HCT116 (cell line): ENCODE results near the gene SLC37A3. TPM values are rescaled to one million over a fixed set of nuclear protein-coding genes. Genes with fewer than 3 reads are reported as not detected.
A peak's percentile ranks its signal among the peaks of the same experiment; 100 is the strongest.

Source experiments
- ATAC-seq: fragments of 200-7000 bp; cut with Tn5 transposase; 2 replicates; pipeline ENCODE4 v1.9.1; 2020; ENCODE audit warnings: mild to moderate bottlenecking, moderate library complexity
- BruUV-seq: library from RNA; stranded (reverse); fragments of 400-500 nt; replicated peaks from 2 replicates; lab custom pipeline; 2021; lab: Mats Ljungman, UMichigan
- CTCF ChIA-PET: fragments of 300-600 bp; sonication (Branson Sonifier 250); formaldehyde crosslinking; loops from one replicate; lab custom pipeline; 2021; ENCODE audit warnings: antibody characterized with exemption; lab: Charles Lee
- POLR2A ChIA-PET: fragments of 300-600, 350-600 bp; sonication (Branson Sonifier 250); formaldehyde crosslinking; loops from one replicate; lab custom pipeline; 2021; ENCODE audit warnings: antibody characterized with exemption; lab: Charles Lee
- RAD21 ChIA-PET, 2 experiments: fragments of 300-600 bp; sonication (Branson Sonifier 250); formaldehyde crosslinking; loops; one replicate each; lab custom pipeline; 2023; ENCODE audit warnings: low total read pairs in 2 of 2; ENCODE audit not compliant: uncharacterized antibody in 2 of 2, unreplicated experiment in 2 of 2, low non-redundant PET in 1 of 2; lab: Charles Lee
- DNase-seq: peaks from one replicate; pipeline ENCODE4 v3.0.0-alpha.2; 2010; ENCODE audit warnings: low read depth, low spot score
- H2AFZ ChIP-seq: fragments of 200-600 bp; shearing (Covaris generic), sonication (generic); 2 replicates; pipeline ENCODE4 v1.6.1; 2017; ENCODE audit warnings: low read depth, mixed run types, mixed read lengths, antibody characterized with exemption, low read length; ENCODE audit not compliant: poor library complexity, severe bottlenecking
- H3K27ac ChIP-seq: 2 replicates; pipeline ENCODE4 v1.5.1; 2012; ENCODE audit warnings: low read depth, low read length
- H3K27me3 ChIP-seq: fragments of 200-600 bp; sonication (generic); 2 replicates; pipeline ENCODE4 v1.6.1; 2016; ENCODE audit warnings: mixed run types, low read length, mixed read lengths; ENCODE audit not compliant: insufficient read depth
- H3K36me3 ChIP-seq, 2 experiments: fragments of 200-500 bp in 1 of 2; fragments of 200-600 bp in 1 of 2; sonication (Bioruptor generic) in 1 of 2; sonication (generic) in 1 of 2; 2 replicates each; pipeline versions ENCODE4 v1.5.1 to v1.6.1; 2014 to 2016; ENCODE audit warnings: low read length in 2 of 2, inconsistent platforms in 1 of 2, mixed read lengths in 1 of 2, mixed run types in 1 of 2; ENCODE audit not compliant: insufficient read depth in 2 of 2, control insufficient read depth in 1 of 2
- H3K4me1 ChIP-seq, 2 experiments: fragments of 200-600 bp in 1 of 2; sonication (generic) in 1 of 2; 2 replicates each; pipeline versions ENCODE4 v1.5.1 to v1.6.1; 2012 to 2017; ENCODE audit warnings: low read length in 2 of 2, inconsistent platforms in 1 of 2, mild to moderate bottlenecking in 1 of 2, mixed read lengths in 1 of 2, mixed run types in 1 of 2, moderate library complexity in 1 of 2; ENCODE audit not compliant: insufficient read depth in 2 of 2, control insufficient read depth in 1 of 2
- H3K4me2 ChIP-seq: fragments of 200-600 bp; sonication (generic); 2 replicates; pipeline ENCODE4 v1.6.1; 2017; ENCODE audit warnings: mixed run types, low read length, mixed read lengths
- H3K4me3 ChIP-seq, 2 experiments: fragments of 200-600 bp in 1 of 2; sonication (generic) in 1 of 2; replicated peaks in 1 of 2; 2 replicates each; pipeline ENCODE4 v1.5.1; 2011 to 2016; ENCODE audit warnings: low read length in 2 of 2, control low read depth in 1 of 2, low read depth in 1 of 2, mild to moderate bottlenecking in 1 of 2, mixed read lengths in 1 of 2, mixed run types in 1 of 2
- H3K79me2 ChIP-seq: fragments of 200-600 bp; sonication (generic); 2 replicates; pipeline ENCODE4 v1.6.1; 2017; ENCODE audit warnings: mild to moderate bottlenecking, mixed run types, low read length, moderate library complexity, mixed read lengths; ENCODE audit not compliant: insufficient read depth
- H3K9ac ChIP-seq: fragments of 200-600 bp; sonication (generic); 2 replicates; pipeline ENCODE4 v1.6.1; 2016; ENCODE audit warnings: low read length, mixed read lengths
- H3K9me2 ChIP-seq: fragments of 200-600 bp; sonication (generic), shearing (Covaris generic); 2 replicates; pipeline ENCODE4 v1.6.1; 2017; ENCODE audit warnings: mixed run types, mild to moderate bottlenecking, moderate library complexity; ENCODE audit not compliant: insufficient read depth
- H3K9me3 ChIP-seq, 2 experiments: fragments of 200-500 bp in 1 of 2; fragments of 200-600 bp in 1 of 2; sonication (Bioruptor generic) in 1 of 2; sonication (generic) in 1 of 2; 2 replicates each; pipeline ENCODE4 v1.6.1; 2014 to 2017; ENCODE audit warnings: low read length in 2 of 2, mixed read lengths in 2 of 2, inconsistent platforms in 1 of 2, low read depth in 1 of 2, mild to moderate bottlenecking in 1 of 2, mixed run types in 1 of 2, moderate library complexity in 1 of 2; ENCODE audit not compliant: control insufficient read depth in 1 of 2, insufficient read depth in 1 of 2
- H4K20me1 ChIP-seq: fragments of 200-600 bp; sonication (generic), shearing (Covaris generic); 2 replicates; pipeline ENCODE4 v1.6.1; 2017; ENCODE audit warnings: mixed run types, mild to moderate bottlenecking, moderate library complexity; ENCODE audit not compliant: insufficient read depth
- ATF3 ChIP-seq: IDR thresholded peaks from 2 replicates; pipeline ENCODE4 v1.6.1; 2012
- CBX3 ChIP-seq: IDR thresholded peaks from 2 replicates; pipeline ENCODE4 v1.6.1; 2012; ENCODE audit warnings: low read depth
- JUND ChIP-seq: IDR thresholded peaks from 2 replicates; pipeline ENCODE4 v1.6.1; 2012
- SP1 ChIP-seq: IDR thresholded peaks from 2 replicates; pipeline ENCODE4 v1.6.1; 2012; ENCODE audit warnings: low read depth
- ZFX ChIP-seq: fragments of 450-650 bp; IDR thresholded peaks from 2 replicates; pipeline ENCODE4 v1.6.1; 2017
- intact Hi-C: fragments of 100-400 bp; cut with micrococcal nuclease; formaldehyde crosslinking; loops from 2 replicates; pipeline ENCODE4 v1.10.0; 2022
- total RNA-seq: library from RNA; stranded (reverse); gene quantifications from one replicate; pipeline ENCODE4 v1.2.1, GENCODE V29; 2021; ENCODE audit not compliant: unreplicated experiment
- TF ChIP-seq, protein P1 (sequence below): IDR thresholded peaks from 2 replicates; pipeline ENCODE4 v1.6.1; 2012; ENCODE audit warnings: low read depth
- TF ChIP-seq, protein P2 (sequence below): IDR thresholded peaks from 2 replicates; pipeline ENCODE4 v1.6.1; 2012

Gene SLC37A3
- total RNA-seq, 1 experiment from 2014 or later: 41.8 TPM

GRCh38 chr7:140316165-140316661, 82.1 kb downstream of the SLC37A3 start:
- Histone ChIP-seq H3K79me2 (no peaks in the 10 kb centered on the region), H3K27me3 (no peaks in the 10 kb centered on the region), H3K4me1 (peaks cover 0 to 22% of the 10 kb centered on the region in 2 experiments; a peak in 2 of 4 replicates), H3K9me3 (no peaks in the 10 kb centered on the region), H3K9me2 (no peaks in the 10 kb centered on the region), H3K36me3 (no peaks in the 10 kb centered on the region), H2AFZ (no peak overlapping the region), H3K9ac (peak overlapping the region; percentile 21; the same call in 1 of the 2 replicates), H3K4me3 (no peak overlapping the region; a peak in 1 of 4 replicates), H4K20me1 (no peaks in the 10 kb centered on the region), H3K27ac (peak overlapping the region; percentile 25; the same call in 1 of the 2 replicates), H3K4me2 (peak overlapping the region; percentile 67)
- ChIA-PET CTCF (interaction anchor here (0.7 kb wide), 1 partner anchor 9 kb away, joined by 3 read pairs; no protein-coding TSS in a partner anchor), RAD21 (no interaction called here), POLR2A (no interaction called here)
- intact Hi-C loops: no loop called here
- ATAC-seq (peak; percentile 76), DNase-seq (peak; percentile 19)
- TF ChIP-seq CBX3 (0 out of 2 replicates have a peak, but pooled peaks have one; percentile 31), ZFX (no peak), SP1 (0 out of 2 replicates have a peak, but pooled peaks have one; percentile 7), JUND (peak; percentile 30; the same call in 1 of the 2 replicates), ATF3 (no peak)
- TF ChIP-seq, protein P1, sequence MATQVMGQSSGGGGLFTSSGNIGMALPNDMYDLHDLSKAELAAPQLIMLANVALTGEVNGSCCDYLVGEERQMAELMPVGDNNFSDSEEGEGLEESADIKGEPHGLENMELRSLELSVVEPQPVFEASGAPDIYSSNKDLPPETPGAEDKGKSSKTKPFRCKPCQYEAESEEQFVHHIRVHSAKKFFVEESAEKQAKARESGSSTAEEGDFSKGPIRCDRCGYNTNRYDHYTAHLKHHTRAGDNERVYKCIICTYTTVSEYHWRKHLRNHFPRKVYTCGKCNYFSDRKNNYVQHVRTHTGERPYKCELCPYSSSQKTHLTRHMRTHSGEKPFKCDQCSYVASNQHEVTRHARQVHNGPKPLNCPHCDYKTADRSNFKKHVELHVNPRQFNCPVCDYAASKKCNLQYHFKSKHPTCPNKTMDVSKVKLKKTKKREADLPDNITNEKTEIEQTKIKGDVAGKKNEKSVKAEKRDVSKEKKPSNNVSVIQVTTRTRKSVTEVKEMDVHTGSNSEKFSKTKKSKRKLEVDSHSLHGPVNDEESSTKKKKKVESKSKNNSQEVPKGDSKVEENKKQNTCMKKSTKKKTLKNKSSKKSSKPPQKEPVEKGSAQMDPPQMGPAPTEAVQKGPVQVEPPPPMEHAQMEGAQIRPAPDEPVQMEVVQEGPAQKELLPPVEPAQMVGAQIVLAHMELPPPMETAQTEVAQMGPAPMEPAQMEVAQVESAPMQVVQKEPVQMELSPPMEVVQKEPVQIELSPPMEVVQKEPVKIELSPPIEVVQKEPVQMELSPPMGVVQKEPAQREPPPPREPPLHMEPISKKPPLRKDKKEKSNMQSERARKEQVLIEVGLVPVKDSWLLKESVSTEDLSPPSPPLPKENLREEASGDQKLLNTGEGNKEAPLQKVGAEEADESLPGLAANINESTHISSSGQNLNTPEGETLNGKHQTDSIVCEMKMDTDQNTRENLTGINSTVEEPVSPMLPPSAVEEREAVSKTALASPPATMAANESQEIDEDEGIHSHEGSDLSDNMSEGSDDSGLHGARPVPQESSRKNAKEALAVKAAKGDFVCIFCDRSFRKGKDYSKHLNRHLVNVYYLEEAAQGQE: no peak
- TF ChIP-seq, protein P2, sequence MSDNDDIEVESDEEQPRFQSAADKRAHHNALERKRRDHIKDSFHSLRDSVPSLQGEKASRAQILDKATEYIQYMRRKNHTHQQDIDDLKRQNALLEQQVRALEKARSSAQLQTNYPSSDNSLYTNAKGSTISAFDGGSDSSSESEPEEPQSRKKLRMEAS: peak; percentile 15; the same call in 1 of the 2 replicates
- no TSS peak for BruUV-seq
